GM19351 (cell line): Measurements from ENCODE around the gene RAD51B.

ENCODE experiments used
- ATAC-seq: cut with Tn5 transposase; IDR thresholded peaks from one replicate; pipeline ENCODE4 v1.9.1; 2021; ENCODE audit warnings: mild to moderate bottlenecking, moderate library complexity; ENCODE audit not compliant: unreplicated experiment

Gene RAD51B

DNA sequence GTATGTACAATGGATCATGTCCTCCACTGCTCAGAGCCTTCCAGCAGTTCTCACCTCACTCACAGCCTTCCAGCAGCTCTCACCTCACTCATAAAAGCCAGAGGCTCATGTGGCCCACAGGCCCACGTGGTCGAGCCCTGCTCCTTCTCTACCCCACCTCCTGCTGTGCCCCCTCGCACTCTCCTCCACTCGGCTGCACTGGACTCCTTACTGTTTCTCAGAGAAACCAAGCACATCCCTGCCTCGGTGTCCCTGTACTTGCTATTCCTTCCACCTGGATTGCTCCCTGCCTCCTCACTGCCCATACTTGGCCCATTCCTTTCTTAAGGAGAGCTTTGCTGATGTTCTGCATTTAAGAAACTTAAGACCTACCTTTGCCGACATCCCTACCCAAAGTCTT is 753.5 kb downstream of the RAD51B start:
- ATAC-seq: no peak

DNA sequence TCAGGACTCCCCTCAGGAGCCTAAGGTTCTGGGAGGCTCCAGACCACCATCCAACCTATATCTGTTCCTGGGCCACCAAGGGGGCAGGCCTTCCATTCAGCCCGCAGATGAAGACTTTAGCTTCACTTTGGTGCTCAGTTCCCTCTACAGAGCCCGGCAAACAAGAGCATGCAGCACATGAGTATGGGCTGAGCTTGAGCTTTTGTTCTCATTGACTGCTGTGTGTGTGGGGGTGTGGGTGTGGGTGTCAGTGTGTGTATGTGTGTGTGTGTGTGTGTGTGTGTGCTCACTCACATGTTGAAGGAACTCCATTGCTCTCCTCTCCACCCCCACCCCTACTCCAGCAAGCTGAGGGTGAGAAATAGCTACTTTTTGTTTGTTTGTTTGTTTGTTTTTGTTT is 754.1 kb downstream of the RAD51B start:
- ATAC-seq: no peak

DNA sequence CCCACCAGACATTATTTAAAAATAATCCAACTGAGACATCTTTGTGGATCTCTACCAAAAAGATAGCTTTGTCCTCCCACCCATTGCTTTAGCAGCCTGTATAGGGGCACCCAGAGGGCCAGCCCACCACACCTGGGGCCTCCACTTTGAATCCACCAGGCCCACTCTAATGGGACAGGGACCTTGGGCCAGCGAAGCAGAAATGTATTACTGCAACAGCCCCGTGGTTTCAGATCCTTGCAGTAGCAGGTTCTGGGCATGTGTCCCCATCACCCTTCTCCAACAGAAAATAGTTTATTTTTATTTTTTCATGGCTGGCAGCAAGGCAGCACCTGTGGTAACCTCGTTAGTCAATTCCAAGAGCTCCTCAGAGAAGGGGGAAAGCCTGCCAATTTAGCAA is 754.9 kb downstream of the RAD51B start:
- ATAC-seq: no peak

DNA sequence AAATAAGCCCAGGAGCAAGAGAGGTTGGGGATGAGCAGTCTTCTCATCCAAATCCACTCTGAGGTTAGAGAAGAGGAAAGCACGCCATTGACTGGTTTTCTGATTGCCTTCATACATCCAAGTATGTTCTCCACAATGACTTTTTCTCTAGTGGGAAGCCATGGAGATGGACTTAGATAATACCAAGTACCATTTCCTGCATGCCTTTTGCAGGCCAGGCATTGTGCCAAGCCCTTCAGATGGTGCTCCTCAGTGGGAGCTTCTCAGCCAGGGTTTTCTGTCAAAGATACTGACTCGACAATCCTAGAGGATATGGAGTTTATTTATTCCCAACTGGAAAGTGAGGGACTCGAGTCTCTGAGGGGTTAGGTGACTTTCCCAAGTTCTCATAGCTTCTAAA is 755.3 kb downstream of the RAD51B start:
- no peak for ATAC-seq

DNA sequence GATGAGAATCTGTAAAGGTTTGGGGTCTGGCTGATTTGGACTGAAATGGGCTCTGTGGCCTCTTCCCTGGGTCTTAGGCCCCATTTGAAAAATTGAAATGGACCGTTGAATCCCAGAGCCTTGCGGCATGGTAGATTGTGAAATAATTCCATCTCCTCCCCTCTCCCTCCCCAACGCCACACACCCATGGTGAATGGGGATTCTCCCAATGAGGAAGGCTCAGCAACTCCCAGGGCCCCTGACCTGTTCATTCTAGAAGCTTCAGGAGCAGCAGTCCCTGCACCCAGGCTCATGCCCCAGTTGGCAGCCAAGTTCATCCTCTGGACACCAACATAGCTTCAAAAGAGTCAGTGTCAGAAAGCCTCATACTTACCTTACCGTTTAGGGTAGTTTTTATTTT is 755.8 kb downstream of the RAD51B start:
- no peak for ATAC-seq

DNA sequence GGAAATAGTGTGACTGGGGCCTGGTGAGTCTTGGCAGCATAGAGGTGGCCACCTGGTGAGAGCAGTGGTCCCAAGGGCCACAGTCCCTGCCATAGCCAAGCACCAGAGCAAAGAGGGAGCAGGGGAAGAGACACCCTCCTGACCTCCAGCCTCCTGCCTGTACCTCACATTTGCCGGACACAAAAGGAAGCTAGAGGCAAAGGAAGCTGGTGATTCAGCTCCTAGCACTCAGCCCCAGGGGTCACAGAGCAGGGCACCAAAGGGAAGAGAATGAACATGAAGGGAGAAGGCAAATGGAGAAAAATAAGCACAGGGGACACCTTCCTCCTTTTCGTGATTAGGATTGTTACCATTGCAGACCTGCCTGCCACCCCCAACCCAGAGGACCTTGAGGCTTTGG is 756.5 kb downstream of the RAD51B start:
- no peak for ATAC-seq

DNA sequence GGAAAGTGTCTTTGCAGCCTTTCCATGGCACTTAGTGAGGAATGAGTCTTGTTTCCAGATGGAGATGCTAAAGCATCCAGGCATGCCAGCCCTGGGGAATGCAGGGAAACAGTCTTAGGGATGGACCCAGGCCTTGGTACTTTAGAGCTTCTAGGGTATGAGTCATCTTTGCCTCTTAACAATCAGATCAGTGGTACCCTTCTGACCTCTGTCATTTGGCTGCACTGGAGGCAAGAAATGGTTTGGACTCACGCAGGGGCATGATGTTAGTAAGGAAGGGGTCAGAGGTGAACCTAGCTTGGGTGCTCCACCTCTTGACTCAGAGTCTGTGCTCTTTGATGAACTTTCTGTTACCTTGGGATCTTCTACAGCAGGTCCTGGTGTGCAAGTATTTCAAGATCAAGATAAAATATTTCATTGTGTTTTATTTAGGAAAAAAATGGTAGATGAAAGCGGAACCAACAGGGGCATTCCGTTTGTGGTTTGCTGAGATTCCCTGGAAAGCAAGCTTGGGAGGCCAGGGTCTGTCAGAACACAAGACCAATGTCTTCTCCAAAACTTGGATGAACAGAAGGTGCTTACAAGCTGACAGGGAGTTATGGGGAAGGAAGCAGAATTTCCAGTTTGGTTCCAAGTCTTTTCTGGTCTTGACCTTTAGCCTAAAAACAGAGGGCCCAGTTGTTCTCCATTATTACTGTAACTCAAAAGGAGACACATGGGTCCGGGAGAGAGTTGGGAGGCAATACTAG is 757.1 kb downstream of the RAD51B start:
- no peak for ATAC-seq

DNA sequence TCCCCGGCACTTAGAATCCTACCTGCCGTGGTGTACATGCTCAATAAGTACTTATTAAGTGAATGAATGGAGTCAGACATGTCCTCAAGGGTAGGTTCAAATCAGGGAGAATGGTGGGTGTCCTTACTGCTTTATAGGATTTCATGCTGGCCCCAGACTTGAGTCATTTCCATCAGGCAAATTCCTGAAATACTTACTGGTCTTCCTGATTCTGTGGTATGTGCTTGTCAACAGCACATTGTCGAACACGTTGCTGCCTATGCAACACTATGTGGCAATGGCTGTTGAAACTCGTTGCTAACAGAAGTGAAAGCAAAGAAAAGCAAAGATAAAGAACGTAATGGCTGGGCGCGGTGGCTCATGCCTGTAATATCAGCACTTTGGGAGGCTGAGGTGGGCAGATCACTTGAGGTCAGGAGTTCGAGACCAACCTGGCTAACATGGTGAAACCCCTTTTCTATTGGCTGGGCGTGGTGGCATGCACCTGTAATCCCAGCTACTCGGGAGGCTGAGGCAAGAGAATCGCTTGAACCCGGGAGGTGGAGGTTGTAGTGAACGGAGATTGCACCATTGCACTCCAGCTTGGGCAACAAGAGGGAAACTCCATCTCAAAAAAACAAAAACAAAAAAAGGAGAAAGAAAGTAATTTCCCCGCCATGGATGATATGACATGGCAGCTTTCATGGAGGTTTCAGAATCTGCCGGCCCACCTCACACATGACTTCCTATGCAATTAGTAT is 758.4 kb downstream of the RAD51B start:
- ATAC-seq: no peak

DNA sequence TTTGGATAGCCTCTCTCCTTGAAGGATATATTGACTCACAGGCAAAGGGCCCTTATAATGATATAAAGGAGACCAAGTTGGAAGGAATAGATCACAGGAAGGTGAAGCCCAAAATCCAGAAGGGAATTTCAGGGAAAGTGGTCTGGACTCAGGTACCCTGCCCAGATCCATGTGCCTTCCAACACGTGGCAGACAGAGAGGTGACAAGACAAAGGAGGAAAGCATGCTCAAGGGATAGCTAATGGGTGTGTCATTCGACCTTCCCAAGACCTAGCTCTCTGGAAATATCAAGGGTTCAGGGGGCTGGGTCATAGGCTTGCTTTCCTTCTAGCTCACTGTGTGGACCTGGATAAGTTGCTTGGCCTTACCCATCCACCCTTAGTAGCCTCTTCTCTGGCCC is 759.0 kb downstream of the RAD51B start:
- ATAC-seq: no peak

DNA sequence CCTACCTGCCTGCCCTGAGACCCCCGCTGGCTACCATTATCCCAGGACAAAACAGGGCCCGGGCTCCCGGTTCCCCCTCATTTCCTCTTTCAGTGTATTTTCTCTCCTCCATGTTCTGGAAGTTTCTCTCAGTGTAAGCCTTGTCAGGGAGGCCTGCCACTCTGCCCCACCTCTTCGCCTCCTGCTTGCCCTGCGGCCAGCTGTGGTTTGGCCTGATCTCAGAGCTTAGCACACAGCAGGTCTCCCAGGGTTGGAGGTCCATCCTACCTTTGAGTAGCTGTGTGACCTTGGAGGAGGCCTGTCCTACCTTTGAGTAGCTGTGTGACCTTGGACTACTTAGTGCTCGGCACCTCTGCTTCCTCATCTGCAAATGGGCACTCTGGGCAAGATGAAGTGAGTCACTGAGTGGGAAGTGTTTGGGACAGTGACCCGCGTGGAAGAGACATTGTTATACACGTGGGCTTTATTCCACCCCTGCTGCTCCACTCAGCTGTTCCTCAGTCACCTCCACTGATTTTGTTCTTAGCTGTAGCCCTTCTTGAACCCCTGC is 760.6 kb downstream of the RAD51B start:
- ATAC-seq: no peak

DNA sequence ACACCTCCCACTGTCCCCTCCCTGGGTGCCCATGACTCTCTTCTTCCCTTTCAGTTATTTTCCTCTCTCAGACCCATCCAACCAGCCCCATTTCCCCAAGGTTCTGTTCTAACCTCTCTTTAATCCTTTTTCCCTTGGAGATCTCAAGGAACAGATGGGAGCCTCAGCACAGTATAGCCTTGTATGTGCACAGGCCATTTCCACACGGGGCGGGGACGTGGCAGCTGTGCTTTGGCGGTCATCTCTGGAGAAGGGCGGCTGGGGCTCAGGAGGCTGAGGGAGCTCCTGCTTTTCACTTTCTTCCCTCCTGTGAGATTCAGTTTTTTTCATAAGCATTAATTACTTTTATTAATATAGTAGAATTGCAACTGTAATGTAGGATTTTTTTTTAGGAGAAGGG is 761.1 kb downstream of the RAD51B start:
- no peak for ATAC-seq

DNA sequence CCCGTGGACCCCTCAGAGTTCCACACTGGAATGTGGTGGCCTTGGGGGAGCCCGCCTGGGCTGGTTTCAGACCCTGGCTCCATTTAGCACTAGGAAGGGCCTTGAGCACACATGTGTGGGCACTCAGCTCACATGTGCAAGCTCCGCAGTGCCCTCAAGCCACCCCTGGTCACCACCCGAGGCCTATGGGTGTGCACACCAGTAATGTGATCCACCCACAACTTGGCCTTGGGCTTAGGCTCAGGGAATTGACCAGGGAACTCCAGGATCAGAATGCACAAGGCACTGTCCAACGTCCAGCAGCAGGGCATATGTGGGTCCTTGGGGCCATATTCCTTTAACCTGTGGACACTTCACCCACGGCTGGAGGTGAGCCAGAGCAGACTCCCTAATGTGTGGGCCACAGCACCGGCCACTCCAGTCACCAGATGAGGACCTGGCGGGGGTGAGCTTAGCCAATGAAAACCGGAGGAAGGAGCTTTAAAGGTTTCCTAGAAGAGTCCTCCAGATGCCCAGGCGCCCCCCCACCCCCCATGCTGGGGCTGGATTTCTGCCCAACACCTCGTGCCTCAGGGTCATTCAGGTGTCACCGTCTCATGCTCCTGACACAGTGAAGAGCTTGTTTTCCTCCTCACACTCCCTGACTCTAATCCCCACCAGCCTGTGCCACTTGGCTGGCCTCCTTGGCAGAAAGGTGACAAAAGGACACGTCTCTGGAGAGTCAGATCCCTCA is 764.1 kb downstream of the RAD51B start:
- no peak for ATAC-seq

DNA sequence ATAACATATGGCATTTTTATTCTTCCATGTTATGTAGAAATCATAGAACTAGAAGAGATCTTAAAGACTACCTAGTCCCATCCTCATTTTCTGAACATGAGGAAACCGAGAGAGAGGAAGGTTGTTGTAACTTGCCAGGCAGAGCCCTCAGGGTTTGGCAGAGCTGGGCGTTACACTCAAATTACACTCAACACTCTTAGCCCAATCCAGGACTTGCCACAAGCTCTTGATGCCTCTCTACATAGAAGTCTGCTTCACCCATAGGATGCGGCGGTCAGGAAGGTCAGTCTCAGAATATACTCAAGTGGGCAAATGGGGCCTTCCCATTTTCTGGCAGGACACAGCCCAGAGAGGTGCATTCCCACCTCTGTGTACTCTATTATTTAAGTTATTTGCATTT is 765.2 kb downstream of the RAD51B start:
- no peak for ATAC-seq

DNA sequence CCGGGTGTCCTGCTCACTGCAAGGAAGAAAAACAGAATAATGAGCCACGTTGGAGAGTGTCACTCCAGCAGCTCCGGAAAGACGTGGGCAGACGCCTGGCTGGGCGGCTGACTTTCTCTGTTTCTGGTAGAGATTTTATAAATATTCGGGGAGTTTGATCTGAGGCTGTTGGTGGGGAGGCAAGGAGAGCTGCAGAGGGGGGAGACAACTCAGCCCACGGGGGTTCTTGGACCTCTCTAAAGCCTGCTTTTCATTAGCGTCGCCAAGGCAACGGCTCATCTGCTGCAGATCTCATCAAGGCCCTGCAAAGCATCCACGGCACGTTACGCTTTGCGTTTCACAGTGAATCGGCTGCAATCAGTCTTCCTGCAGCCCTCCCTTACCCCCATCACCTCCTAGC is 766.1 kb downstream of the RAD51B start:
- no peak for ATAC-seq

DNA sequence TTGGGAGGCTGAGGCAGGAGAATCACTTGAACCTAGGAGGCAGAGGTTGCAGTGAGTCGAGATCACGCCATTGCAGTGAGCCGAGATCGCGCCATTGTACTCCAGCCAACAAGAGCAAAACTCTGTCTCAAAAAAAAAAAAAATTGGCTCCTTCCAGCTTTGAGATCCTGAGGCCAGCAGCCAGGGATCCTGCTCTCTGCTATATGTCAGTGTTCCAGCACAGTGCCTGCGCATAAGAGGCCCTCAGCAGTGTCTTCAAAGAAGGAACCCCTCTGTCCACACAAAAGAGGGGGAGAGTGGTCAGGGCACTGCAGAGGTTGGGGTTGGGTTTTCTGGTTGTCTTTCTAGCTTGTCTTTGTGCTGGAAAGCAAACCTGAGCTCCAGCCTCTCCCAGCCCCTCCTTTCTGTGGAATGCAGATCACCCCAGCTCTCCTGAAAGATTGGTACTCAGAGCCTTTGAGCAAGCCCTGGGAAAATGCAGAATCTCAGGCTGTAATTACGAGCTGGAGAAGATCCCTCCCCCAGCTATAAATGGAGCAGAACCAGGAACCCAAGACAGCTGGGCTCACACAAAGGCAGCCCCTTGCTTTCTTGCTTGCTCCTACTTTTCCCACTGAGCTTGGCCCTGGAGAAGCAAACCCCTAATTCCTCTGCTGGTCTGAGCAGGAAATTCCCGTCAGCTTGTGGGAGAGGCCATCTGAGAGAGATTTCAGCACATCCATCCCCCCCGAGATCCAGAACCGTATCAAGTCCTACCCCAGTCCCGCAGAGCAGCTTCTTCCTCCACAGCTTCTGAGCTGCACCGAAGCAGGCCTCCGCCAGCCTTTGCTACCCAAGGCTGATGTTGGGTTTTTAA is 767.5 kb downstream of the RAD51B start:
- no peak for ATAC-seq

DNA sequence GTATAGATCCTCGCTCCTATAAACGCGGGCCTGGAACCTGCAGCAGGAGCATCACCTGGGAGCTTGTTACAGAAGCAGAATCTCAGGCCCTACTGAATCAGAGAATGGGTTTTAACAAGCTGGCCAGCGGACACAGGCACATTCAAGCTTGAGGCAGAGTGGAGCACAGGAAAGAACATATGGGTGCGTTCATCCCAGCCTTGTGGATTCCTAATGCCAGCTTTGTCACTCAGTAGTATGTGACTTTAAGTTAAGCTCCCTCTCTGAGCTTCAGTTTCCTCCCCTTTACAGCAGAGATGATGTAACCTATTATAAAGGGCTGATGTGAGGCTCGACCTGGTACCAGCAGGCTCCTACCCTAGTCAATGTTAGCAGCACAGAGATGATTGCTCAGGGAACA is 768.4 kb downstream of the RAD51B start:
- no peak for ATAC-seq

DNA sequence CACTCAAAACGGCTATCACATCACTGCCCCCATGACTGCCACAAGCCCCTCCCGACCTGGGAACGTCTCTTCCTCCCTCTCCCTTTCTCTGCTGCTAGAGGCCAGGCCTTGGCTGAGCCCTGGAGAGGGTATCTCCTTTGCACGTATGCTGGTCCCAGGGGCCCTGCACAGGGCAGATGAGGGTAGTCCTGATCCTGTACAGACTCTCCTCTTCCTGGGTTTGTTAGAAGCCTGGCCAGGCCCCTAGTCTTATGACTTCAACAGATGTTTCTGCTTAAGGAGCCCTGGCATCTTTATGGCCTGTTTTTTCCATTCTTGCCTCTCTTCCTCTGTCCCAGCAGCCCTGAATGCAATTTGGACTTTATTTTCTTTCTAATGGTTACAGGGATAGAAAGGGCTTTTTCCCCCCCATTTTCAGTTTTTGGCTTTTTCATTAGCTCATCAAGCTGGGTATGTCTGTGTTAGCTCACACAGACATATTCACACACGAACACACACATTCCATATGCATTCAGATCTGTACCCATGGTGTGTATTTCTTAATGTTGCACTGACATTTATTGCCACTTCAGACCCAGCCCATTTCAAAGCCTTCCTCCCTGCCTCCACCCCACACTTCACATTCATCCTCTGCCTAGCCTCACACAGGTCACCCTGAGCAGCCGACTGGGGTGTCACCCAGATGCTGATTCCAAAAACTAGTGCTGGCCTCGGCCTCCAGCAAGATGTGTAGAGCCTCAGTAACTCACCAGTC is 770.0 kb downstream of the RAD51B start:
- no peak for ATAC-seq

DNA sequence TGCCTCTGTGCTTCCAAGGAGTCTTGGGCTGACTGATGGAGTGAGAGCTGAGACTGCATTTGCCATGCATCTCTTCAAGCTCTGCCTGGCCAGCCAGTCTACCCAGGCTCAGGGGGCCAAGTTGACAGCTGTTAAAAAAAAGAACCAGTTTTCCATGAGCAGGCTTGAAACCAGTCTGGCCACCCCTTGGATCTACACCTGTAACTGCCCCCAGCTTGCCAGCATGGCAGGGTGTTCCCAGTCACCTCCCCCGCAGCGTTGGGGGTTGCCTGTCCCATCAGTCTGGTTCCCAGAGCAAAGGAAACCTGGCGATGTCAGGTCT is 770.6 kb downstream of the RAD51B start:
- ATAC-seq: no peak

DNA sequence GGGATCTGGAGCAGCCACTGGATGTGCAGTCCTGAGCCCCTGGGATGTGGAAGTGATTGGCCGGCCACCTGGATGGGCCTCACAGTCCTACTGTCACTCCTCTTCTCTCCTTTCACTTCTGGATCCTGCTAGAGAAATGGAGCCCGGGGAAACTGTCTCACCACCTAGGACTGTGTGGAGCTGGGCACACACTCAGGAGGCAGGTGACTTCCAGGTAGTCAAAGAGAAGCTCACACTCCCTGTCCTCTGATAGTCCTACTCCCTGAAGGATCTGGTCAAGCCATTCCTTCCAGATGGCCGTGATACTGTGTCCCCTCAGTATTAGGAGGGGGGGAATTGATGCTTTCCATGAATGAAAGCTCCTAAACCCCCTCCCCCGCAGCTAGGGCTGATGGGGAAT is 772.2 kb downstream of the RAD51B start:
- no peak for ATAC-seq

DNA sequence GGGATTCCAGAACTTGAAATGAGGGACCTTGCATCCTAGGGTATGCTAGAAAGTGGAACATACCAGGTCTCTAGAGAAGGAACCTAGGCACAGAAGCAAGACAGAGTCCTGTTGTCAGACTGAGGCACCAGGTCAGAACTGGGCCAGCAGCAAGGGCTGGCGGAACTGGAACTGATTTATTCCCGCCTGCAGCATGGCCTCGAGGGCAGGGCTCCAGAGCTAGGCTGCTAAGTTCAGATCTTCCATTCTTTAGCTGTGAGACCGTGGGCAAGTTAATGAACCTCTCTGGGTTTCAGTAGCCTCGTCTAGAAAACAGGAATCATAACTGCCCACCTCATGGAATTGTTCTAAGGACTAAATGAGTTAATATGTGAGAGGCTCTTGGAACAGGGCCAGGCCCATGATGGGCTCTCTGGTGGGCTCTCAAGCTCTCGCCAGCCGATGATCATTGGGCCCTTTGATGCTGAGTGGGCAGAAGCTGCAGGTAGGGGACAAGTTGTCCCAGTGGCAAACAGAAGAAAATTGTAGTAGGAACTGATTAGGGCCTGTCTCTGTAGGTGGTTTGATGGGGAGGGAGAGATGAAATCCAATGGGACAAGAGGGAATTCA is 773.5 kb downstream of the RAD51B start:
- no peak for ATAC-seq
